Measurements from ENCODE around the gene AP1S3. TPM values are rescaled to one million over a fixed set of nuclear protein-coding genes. Genes with fewer than 3 reads are reported as not detected.
A peak's percentile ranks its signal among the peaks of the same experiment; 100 is the strongest.

AP1S3 gene
- total RNA-seq, 8 experiments from 2014 or later, result 1.1 to 14.7 (median 3.9) TPM

- WGBS, 10 experiments, result 58 to 90% (median 83%) methylated on average over 2 to 6 of the region's 6 CpGs
- no peak overlapping the region for H3K27ac ChIP-seq
- no peaks in the 10 kb centered on the region for H3K4me1 ChIP-seq (replicated peaks in 1 of 2)
- in situ Hi-C loops (cut with MboI; ENCODE audit: low pct_unique_long_range_greater_than_20kb in 2 of 9, low sequenced_read_pairs in 9 of 9, unreplicated experiment in 9 of 9), result no loop called here
- no peak overlapping the region for H3K4me3 ChIP-seq
- no peak for ATAC-seq (replicated peaks in 6 of 8)
Measured at GRCh38 chr2:223737207-223737606, 100.2 kb downstream of the AP1S3 start.

DNA sequence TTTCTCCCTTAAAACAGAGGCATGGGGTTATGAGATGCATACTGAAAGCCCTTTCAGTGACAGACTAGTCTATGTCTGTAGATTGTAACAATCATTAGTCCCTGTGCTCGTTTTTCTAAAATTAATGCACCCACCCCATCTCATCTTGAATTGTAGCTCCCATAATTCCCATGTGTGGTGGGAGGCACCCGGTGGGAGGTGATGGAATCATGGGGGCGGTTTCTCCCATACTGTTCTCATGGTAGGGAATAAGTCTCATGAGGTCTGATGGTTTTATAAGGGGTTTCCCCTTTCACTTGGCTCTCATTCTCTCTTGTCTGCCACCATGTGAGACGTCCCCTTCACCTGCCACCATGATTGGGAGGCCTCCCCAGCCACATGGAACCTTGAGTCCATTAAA, 100.9 kb downstream of the AP1S3 start:
- ATAC-seq (replicated peaks in 6 of 8), result no peak
- in situ Hi-C loops (cut with MboI; ENCODE audit: low pct_unique_long_range_greater_than_20kb in 2 of 9, low sequenced_read_pairs in 9 of 9, unreplicated experiment in 9 of 9), result no loop called here
- 40 to 85% (median 54%) methylated on average over 2 to 4 of the region's 4 CpGs; no CpG with 5 or more reads in 5 of the 10 experiments for WGBS, 10 experiments
- no peaks in the 10 kb centered on the region for H3K4me1 ChIP-seq (replicated peaks in 1 of 2)
- no peak overlapping the region for H3K27ac ChIP-seq
- no peak overlapping the region for H3K4me3 ChIP-seq

- H3K4me1 ChIP-seq (replicated peaks in 1 of 2), result no peaks in the 10 kb centered on the region
- 13 to 100% (median 75%) methylated on average over 1 to 4 of the region's 4 CpGs; no CpG with 5 or more reads in 3 of the 10 experiments for WGBS, 10 experiments
- H3K27ac ChIP-seq, result no peak overlapping the region
- no peak for ATAC-seq (replicated peaks in 6 of 8)
- H3K4me3 ChIP-seq, result no peak overlapping the region
- in situ Hi-C loops (cut with MboI; ENCODE audit: low pct_unique_long_range_greater_than_20kb in 2 of 9, low sequenced_read_pairs in 9 of 9, unreplicated experiment in 9 of 9), result no loop called here
Measured at GRCh38 chr2:223735659-223736244, 101.6 kb downstream of the AP1S3 start.

- ATAC-seq (replicated peaks in 6 of 8), result no peak
- Histone ChIP-seq H3K4me3 (no peak overlapping the region), H3K4me1 (replicated peaks in 1 of 2) (no peaks in the 10 kb centered on the region), H3K27ac (no peak overlapping the region)
- in situ Hi-C loops (cut with MboI; ENCODE audit: low pct_unique_long_range_greater_than_20kb in 2 of 9, low sequenced_read_pairs in 9 of 9, unreplicated experiment in 9 of 9), result no loop called here
- WGBS, 10 experiments, result 62 to 91% (median 85%) methylated on average over 2 to 4 of the region's 5 CpGs; no CpG with 5 or more reads in 3 of the 10 experiments
Measured at GRCh38 chr2:223735035-223735640, 102.2 kb downstream of the AP1S3 start.

GRCh38 chr2:223734346-223734745, 103.0 kb downstream of the AP1S3 start:
- Histone ChIP-seq H3K27ac (no peak overlapping the region), H3K4me1 (replicated peaks in 1 of 2) (no peaks in the 10 kb centered on the region), H3K4me3 (no peak overlapping the region)
- WGBS, 10 experiments, result 60 to 100% (median 86%) methylated on average over 1 to 2 of the region's 2 CpGs; no CpG with 5 or more reads in 5 of the 10 experiments
- ATAC-seq (replicated peaks in 6 of 8), result no peak
- in situ Hi-C loops (cut with MboI; ENCODE audit: low pct_unique_long_range_greater_than_20kb in 2 of 9, low sequenced_read_pairs in 9 of 9, unreplicated experiment in 9 of 9), result no loop called here

DNA sequence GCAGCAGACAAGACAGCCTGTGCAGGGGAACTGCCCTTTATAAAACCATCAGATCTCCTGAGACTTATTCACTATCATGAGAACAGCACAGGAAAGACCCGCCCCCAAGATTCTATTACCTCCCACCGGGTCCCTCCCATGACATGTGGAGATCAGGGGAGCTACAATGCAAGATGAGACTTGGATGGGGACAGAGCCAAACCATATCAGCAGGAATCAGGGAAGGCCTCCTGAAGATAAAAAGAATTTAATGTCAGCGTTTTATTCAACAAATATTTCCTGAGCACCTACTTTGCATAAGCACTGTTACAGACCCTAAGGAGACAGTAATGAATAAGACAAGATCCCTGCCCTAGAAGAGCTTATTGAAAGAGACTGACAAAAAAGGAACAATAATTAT, 105.0 kb downstream of the AP1S3 start:
- H3K4me1 ChIP-seq (replicated peaks in 1 of 2), result peaks cover 0 to 5% of the 10 kb centered on the region in 2 donors
- in situ Hi-C loops (cut with MboI; ENCODE audit: low pct_unique_long_range_greater_than_20kb in 2 of 9, low sequenced_read_pairs in 9 of 9, unreplicated experiment in 9 of 9), result no loop called here

GRCh38 chr2:223731503-223731902, 105.9 kb downstream of the AP1S3 start:
- Histone ChIP-seq H3K27ac (no peak overlapping the region), H3K4me3 (no peak overlapping the region), H3K4me1 (replicated peaks in 1 of 2) (peaks cover 5 to 12% of the 10 kb centered on the region in 2 donors)
- no peak for ATAC-seq (replicated peaks in 6 of 8)
- 71 to 100% (median 85%) methylated on average over 1 to 2 of the region's 2 CpGs; no CpG with 5 or more reads in 2 of the 10 experiments for WGBS, 10 experiments
- in situ Hi-C loops (cut with MboI; ENCODE audit: low pct_unique_long_range_greater_than_20kb in 2 of 9, low sequenced_read_pairs in 9 of 9, unreplicated experiment in 9 of 9), result no loop called here

More for the DNA sequence above, 105.0 kb downstream of the AP1S3 start:
- no peak for ATAC-seq (replicated peaks in 6 of 8)
- no peak overlapping the region for H3K27ac ChIP-seq
- no peak overlapping the region for H3K4me3 ChIP-seq
- 40 to 100% (median 80%) methylated on average over 1 to 3 of the region's 3 CpGs; no CpG with 5 or more reads in 1 of the 10 experiments for WGBS, 10 experiments

GRCh38 chr2:223729781-223730180, 107.6 kb downstream of the AP1S3 start:
- Histone ChIP-seq H3K4me3 (no peak overlapping the region), H3K27ac (no peak overlapping the region), H3K4me1 (replicated peaks in 1 of 2) (peaks cover 20 to 28% of the 10 kb centered on the region in 2 donors)
- no peak for ATAC-seq (replicated peaks in 6 of 8)
- in situ Hi-C loops (cut with MboI; ENCODE audit: low pct_unique_long_range_greater_than_20kb in 2 of 9, low sequenced_read_pairs in 9 of 9, unreplicated experiment in 9 of 9), result no loop called here
- WGBS, 10 experiments, result 0 to 100% (median 92%) methylated on average over 1 to 2 of the region's 2 CpGs

DNA sequence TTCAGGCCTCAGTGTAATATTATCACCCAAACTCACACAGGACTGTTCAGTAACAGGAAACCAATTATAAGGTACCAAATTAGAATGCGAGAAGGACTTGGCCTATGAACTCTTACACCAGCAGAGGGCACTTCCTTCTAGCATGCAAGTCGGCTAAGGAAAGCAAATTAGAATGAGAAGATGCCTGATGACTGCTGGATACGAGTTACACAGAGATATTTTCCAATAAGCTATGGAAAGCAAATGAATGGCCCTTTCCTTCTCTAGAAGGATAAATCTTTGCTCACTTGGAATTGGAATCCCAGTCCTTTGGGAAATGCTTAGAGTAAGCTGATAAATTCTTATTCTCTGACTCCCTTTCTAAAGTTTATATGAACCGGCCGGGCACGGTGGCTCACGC, 109.8 kb downstream of the AP1S3 start:
- H3K4me1 ChIP-seq (replicated peaks in 1 of 2), result peaks cover 30 to 40% of the 10 kb centered on the region in 2 donors
- H3K4me3 ChIP-seq, result no peak overlapping the region
- ATAC-seq (replicated peaks in 6 of 8), result peak in 3 of 8 experiments; percentile 24 to 63 (median 40)
- H3K27ac ChIP-seq, result no peak overlapping the region
- WGBS, 10 experiments, result 23 to 100% (median 50%) methylated on average over 1 to 3 of the region's 7 CpGs; no CpG with 5 or more reads in 1 of the 10 experiments
- in situ Hi-C loops (cut with MboI; ENCODE audit: low pct_unique_long_range_greater_than_20kb in 2 of 9, low sequenced_read_pairs in 9 of 9, unreplicated experiment in 9 of 9), result no loop called here

GRCh38 chr2:223725986-223726970, 111.1 kb downstream of the AP1S3 start:
- no peak overlapping the region for H3K4me3 ChIP-seq
- in situ Hi-C loops (cut with MboI; ENCODE audit: low pct_unique_long_range_greater_than_20kb in 2 of 9, low sequenced_read_pairs in 9 of 9, unreplicated experiment in 9 of 9), result no loop called here
- H3K4me1 ChIP-seq (replicated peaks in 1 of 2), result peaks cover 30 to 40% of the 10 kb centered on the region in 2 donors
- H3K27ac ChIP-seq, result peak overlapping the region; percentile 75 to 84
- peak in 5 of 8 experiments; percentile 22 to 46 (median 27) for ATAC-seq (replicated peaks in 6 of 8)
- WGBS, 10 experiments, result 87 to 100% (median 96%) methylated on average over 2 to 5 of the region's 8 CpGs; no CpG with 5 or more reads in 5 of the 10 experiments

GRCh38 chr2:223725494-223725893, 111.9 kb downstream of the AP1S3 start:
- WGBS, 10 experiments, result 0 to 41% (median 8%) methylated on average over 1 to 4 of the region's 5 CpGs; no CpG with 5 or more reads in 2 of the 10 experiments
- in situ Hi-C loops (cut with MboI; ENCODE audit: low pct_unique_long_range_greater_than_20kb in 2 of 9, low sequenced_read_pairs in 9 of 9, unreplicated experiment in 9 of 9), result no loop called here
- Histone ChIP-seq H3K4me1 (replicated peaks in 1 of 2) (peaks cover 30 to 40% of the 10 kb centered on the region in 2 donors), H3K27ac (peak overlapping the region; percentile 75 to 84), H3K4me3 (peak overlapping the region in 2 of 5 donors; percentile 11 to 12)
- peak; percentile 92 to 100 (median 96) for ATAC-seq (replicated peaks in 6 of 8)

GRCh38 chr2:223724861-223725260, 112.5 kb downstream of the AP1S3 start:
- in situ Hi-C loops (cut with MboI; ENCODE audit: low pct_unique_long_range_greater_than_20kb in 2 of 9, low sequenced_read_pairs in 9 of 9, unreplicated experiment in 9 of 9), result no loop called here
- Histone ChIP-seq H3K4me1 (replicated peaks in 1 of 2) (peaks cover 33 to 43% of the 10 kb centered on the region in 2 donors), H3K27ac (peak overlapping the region; percentile 75 to 84), H3K4me3 (peak overlapping the region in 1 of 5 donors; percentile 11)
- no peak for ATAC-seq (replicated peaks in 6 of 8)
- WGBS, 10 experiments, result 77 to 100% (median 94%) methylated on average over 1 to 4 of the region's 4 CpGs; no CpG with 5 or more reads in 3 of the 10 experiments

Measured in motor neuron (in vitro differentiated cells).